Measurements from ENCODE around the gene KCNIP3.
"Not testable (repeated sequence)": the region's sequence is repeated elsewhere in the genome, so short reads cannot be mapped to it uniquely, and the experiment has no call there.

KCNIP3 gene

GRCh38 chr2:95404676-95405075, 107.5 kb downstream of the KCNIP3 start:
- H3K9ac ChIP-seq (ENCODE audit: low read depth, low read length); H3K4me1 ChIP-seq (ENCODE audit: control insufficient read depth, insufficient read depth, low read length); H3K4me3 ChIP-seq (ENCODE audit: low read depth, low read length); H3K9me3 ChIP-seq (ENCODE audit: control insufficient read depth, insufficient read depth, low read length); H3K27me3 ChIP-seq (ENCODE audit: control insufficient read depth, insufficient read depth, low read length); H3K36me3 ChIP-seq (ENCODE audit: control insufficient read depth, insufficient read depth, low read length): not testable (repeated sequence)

- not testable (repeated sequence) for H3K4me3 ChIP-seq (ENCODE audit: low read depth, low read length); H3K27me3 ChIP-seq (ENCODE audit: control insufficient read depth, insufficient read depth, low read length); H3K36me3 ChIP-seq (ENCODE audit: control insufficient read depth, insufficient read depth, low read length); H3K4me1 ChIP-seq (ENCODE audit: control insufficient read depth, insufficient read depth, low read length); H3K9ac ChIP-seq (ENCODE audit: low read depth, low read length); H3K9me3 ChIP-seq (ENCODE audit: control insufficient read depth, insufficient read depth, low read length)
Observed at GRCh38 chr2:95411239-95411638, 114.1 kb downstream of the KCNIP3 start.

- H3K9ac ChIP-seq (ENCODE audit: low read depth, low read length); H3K4me1 ChIP-seq (ENCODE audit: control insufficient read depth, insufficient read depth, low read length); H3K4me3 ChIP-seq (ENCODE audit: low read depth, low read length); H3K36me3 ChIP-seq (ENCODE audit: control insufficient read depth, insufficient read depth, low read length); H3K27me3 ChIP-seq (ENCODE audit: control insufficient read depth, insufficient read depth, low read length); H3K9me3 ChIP-seq (ENCODE audit: control insufficient read depth, insufficient read depth, low read length): not testable (repeated sequence)
Observed at GRCh38 chr2:95414015-95414594, 117.0 kb downstream of the KCNIP3 start.

GRCh38 chr2:95415138-95415537, 118.0 kb downstream of the KCNIP3 start:
- not testable (repeated sequence) for H3K9me3 ChIP-seq (ENCODE audit: control insufficient read depth, insufficient read depth, low read length); H3K9ac ChIP-seq (ENCODE audit: low read depth, low read length); H3K4me3 ChIP-seq (ENCODE audit: low read depth, low read length); H3K4me1 ChIP-seq (ENCODE audit: control insufficient read depth, insufficient read depth, low read length); H3K36me3 ChIP-seq (ENCODE audit: control insufficient read depth, insufficient read depth, low read length); H3K27me3 ChIP-seq (ENCODE audit: control insufficient read depth, insufficient read depth, low read length)

- not testable (repeated sequence) for H3K4me3 ChIP-seq (ENCODE audit: low read depth, low read length); H3K36me3 ChIP-seq (ENCODE audit: control insufficient read depth, insufficient read depth, low read length); H3K4me1 ChIP-seq (ENCODE audit: control insufficient read depth, insufficient read depth, low read length); H3K9ac ChIP-seq (ENCODE audit: low read depth, low read length); H3K27me3 ChIP-seq (ENCODE audit: control insufficient read depth, insufficient read depth, low read length); H3K9me3 ChIP-seq (ENCODE audit: control insufficient read depth, insufficient read depth, low read length)
Observed at GRCh38 chr2:95415561-95415960, 118.4 kb downstream of the KCNIP3 start.

GRCh38 chr2:95427196-95427867, 130.2 kb downstream of the KCNIP3 start:
- not testable (repeated sequence) for H3K36me3 ChIP-seq (ENCODE audit: control insufficient read depth, insufficient read depth, low read length); H3K9ac ChIP-seq (ENCODE audit: low read depth, low read length); H3K27me3 ChIP-seq (ENCODE audit: control insufficient read depth, insufficient read depth, low read length)

GRCh38 chr2:95429748-95430467, 132.8 kb downstream of the KCNIP3 start:
- H3K9me3 ChIP-seq (ENCODE audit: control insufficient read depth, insufficient read depth, low read length); H3K4me1 ChIP-seq (ENCODE audit: control insufficient read depth, insufficient read depth, low read length); H3K4me3 ChIP-seq (ENCODE audit: low read depth, low read length); H3K27me3 ChIP-seq (ENCODE audit: control insufficient read depth, insufficient read depth, low read length); H3K36me3 ChIP-seq (ENCODE audit: control insufficient read depth, insufficient read depth, low read length); H3K9ac ChIP-seq (ENCODE audit: low read depth, low read length): not testable (repeated sequence)

More at GRCh38 chr2:95427196-95427867, 130.2 kb downstream of the KCNIP3 start:
- not testable (repeated sequence) for H3K9me3 ChIP-seq (ENCODE audit: control insufficient read depth, insufficient read depth, low read length); H3K4me1 ChIP-seq (ENCODE audit: control insufficient read depth, insufficient read depth, low read length); H3K4me3 ChIP-seq (ENCODE audit: low read depth, low read length)

GRCh38 chr2:95433373-95433772, 136.2 kb downstream of the KCNIP3 start:
- H3K9ac ChIP-seq (ENCODE audit: low read depth, low read length); H3K27me3 ChIP-seq (ENCODE audit: control insufficient read depth, insufficient read depth, low read length); H3K4me1 ChIP-seq (ENCODE audit: control insufficient read depth, insufficient read depth, low read length); H3K36me3 ChIP-seq (ENCODE audit: control insufficient read depth, insufficient read depth, low read length); H3K9me3 ChIP-seq (ENCODE audit: control insufficient read depth, insufficient read depth, low read length); H3K4me3 ChIP-seq (ENCODE audit: low read depth, low read length): not testable (repeated sequence)

- not testable (repeated sequence) for H3K4me1 ChIP-seq (ENCODE audit: control insufficient read depth, insufficient read depth, low read length); H3K9ac ChIP-seq (ENCODE audit: low read depth, low read length); H3K9me3 ChIP-seq (ENCODE audit: control insufficient read depth, insufficient read depth, low read length); H3K36me3 ChIP-seq (ENCODE audit: control insufficient read depth, insufficient read depth, low read length); H3K27me3 ChIP-seq (ENCODE audit: control insufficient read depth, insufficient read depth, low read length); H3K4me3 ChIP-seq (ENCODE audit: low read depth, low read length)
Observed at GRCh38 chr2:95433973-95434372, 136.8 kb downstream of the KCNIP3 start.

GRCh38 chr2:95434507-95435076, 137.4 kb downstream of the KCNIP3 start:
- not testable (repeated sequence) for H3K36me3 ChIP-seq (ENCODE audit: control insufficient read depth, insufficient read depth, low read length); H3K27me3 ChIP-seq (ENCODE audit: control insufficient read depth, insufficient read depth, low read length); H3K9ac ChIP-seq (ENCODE audit: low read depth, low read length); H3K9me3 ChIP-seq (ENCODE audit: control insufficient read depth, insufficient read depth, low read length); H3K4me1 ChIP-seq (ENCODE audit: control insufficient read depth, insufficient read depth, low read length); H3K4me3 ChIP-seq (ENCODE audit: low read depth, low read length)

GRCh38 chr2:95435162-95435871, 138.2 kb downstream of the KCNIP3 start:
- H3K27me3 ChIP-seq (ENCODE audit: control insufficient read depth, insufficient read depth, low read length); H3K4me3 ChIP-seq (ENCODE audit: low read depth, low read length); H3K9me3 ChIP-seq (ENCODE audit: control insufficient read depth, insufficient read depth, low read length); H3K36me3 ChIP-seq (ENCODE audit: control insufficient read depth, insufficient read depth, low read length); H3K9ac ChIP-seq (ENCODE audit: low read depth, low read length); H3K4me1 ChIP-seq (ENCODE audit: control insufficient read depth, insufficient read depth, low read length): not testable (repeated sequence)

Measured in iPS-15b (cell line).